Fibroblast of lung (primary cell): ENCODE results near the gene NUP62.

Experiments
- CTCF ChIP-seq, 2 donors: IDR thresholded peaks in 1 of 2; conservative IDR thresholded peaks in 1 of 2; 1 replicate in 1 of 2; 2 replicates in 1 of 2; pipeline ENCODE4 v1.5.1; 2011 to 2012; ENCODE audit warnings: low read length in 2 of 2, control low read depth in 1 of 2, inconsistent platforms in 1 of 2, low read depth in 1 of 2, mild to moderate bottlenecking in 1 of 2
- EZH2 ChIP-seq: IDR thresholded peaks from 2 replicates; pipeline ENCODE4 v1.5.1; 2012; ENCODE audit warnings: low read length, control low read depth, mild to moderate bottlenecking; ENCODE audit errors: missing control alignments

DNA sequence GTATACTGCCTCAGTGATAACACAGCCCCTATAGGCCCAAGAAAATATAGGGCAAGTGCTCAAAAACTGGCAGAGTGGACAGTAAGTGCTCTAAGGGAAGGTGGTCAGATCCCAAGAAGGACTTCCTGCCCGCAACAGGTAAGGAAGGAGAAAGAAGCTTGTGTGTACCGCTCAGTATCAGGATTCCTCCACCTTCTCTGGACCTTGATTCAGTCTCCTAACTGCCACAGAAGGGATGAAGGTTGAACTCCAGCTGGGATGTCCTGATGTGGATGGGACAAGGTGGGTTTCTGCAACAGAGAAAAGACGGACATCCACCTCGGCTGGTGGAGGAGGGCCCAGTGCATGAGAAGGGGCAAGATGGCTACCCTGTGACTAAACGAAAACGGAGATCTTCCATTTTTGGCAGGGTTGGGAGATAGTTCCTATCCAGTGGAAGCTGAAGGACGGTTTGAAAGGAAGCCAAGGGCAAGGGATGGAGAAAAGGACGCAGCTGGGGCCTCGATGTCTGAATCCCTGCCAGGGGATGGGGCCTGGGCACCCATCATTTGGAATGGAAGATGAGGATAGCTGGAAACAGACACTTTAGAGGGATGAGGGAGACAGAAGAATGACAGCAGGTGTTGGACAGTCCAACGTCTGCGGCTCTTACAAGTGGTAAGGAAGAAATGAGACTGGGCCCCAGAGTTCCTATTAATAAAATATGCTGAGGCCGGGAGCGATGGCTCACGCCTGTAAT is 1.6 kb downstream of the NUP62 start:
- TF ChIP-seq CTCF (conservative IDR thresholded peaks at IDR 0.05 in 1 of 2, IDR thresholded peaks at IDR 0.05 in 1 of 2; ENCODE audit: low read depth in 1 of 2, low read length in 2 of 2) (no peak), EZH2 (no peak)
